HG03097 (cell line): ENCODE measurements around the gene PRDM12.

Experiments
- ATAC-seq: cut with Tn5 transposase; IDR thresholded peaks from one replicate; pipeline ENCODE4 v1.9.1; 2021; ENCODE audit not compliant: unreplicated experiment, low FRiP score

Gene PRDM12

DNA sequence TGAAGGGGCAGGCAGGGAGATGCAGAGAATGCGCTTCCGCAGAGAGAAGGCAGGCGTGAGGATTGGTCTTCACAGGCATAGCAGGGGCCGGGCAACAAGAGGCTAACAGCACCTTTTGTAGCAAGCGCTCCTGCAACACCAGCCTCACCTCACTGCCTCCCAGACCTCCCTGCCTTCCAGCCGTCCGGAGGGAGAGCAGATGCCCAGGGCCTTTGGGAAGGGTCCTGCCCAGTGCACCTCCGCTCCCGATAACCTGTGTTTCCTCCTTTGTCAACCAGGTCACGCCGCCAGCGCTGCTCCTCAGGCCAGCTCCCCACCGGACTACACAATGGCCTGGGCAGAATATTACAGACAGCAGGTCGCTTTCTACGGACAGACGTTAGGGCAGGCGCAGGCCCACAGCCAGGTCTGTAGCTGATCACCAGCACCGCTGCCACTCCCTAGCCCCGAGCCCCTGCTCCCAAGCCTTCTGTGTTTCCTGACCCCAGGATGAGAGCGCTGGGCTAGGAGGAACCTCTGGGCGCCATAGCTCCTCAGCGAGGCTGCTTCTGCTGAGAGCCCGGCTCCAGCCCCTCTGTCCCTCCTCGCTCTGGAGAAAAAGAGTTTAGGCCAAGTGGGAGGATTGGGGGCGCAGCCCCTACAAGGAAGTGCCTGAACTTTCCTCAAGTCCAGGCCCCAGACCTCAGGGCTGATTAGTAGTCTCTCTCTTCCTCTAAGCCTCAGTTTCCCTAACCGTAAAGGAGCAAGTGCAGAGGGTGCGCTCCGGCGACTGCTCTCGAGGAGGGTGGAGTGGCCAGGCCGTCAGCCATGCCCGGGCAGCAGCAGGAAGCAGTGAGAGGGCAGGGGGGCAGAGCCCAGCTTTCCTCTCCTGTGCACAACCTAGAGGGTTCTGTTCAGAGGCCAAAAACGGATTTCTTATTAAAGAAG is 28.4 kb upstream of the PRDM12 start:
- ATAC-seq: no peak

DNA sequence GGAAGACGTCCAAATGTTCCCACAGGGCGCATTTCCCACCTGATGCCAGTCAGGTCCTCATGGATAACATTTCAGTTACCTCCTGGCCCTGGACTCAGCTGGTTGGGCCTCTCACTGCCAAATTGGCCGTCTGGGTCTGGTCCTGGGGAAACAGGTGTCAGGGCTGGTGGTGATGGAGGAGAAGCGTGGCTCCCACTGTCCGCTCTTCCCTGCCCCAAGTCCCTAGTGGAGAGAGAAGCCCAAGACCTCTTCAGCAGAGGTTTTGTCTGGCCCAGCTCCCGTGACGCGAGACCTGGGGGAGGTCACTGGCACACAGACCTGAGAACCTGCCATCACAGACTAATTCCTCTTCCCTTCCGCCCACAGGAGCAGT is 27.8 kb upstream of the PRDM12 start:
- no peak for ATAC-seq

DNA sequence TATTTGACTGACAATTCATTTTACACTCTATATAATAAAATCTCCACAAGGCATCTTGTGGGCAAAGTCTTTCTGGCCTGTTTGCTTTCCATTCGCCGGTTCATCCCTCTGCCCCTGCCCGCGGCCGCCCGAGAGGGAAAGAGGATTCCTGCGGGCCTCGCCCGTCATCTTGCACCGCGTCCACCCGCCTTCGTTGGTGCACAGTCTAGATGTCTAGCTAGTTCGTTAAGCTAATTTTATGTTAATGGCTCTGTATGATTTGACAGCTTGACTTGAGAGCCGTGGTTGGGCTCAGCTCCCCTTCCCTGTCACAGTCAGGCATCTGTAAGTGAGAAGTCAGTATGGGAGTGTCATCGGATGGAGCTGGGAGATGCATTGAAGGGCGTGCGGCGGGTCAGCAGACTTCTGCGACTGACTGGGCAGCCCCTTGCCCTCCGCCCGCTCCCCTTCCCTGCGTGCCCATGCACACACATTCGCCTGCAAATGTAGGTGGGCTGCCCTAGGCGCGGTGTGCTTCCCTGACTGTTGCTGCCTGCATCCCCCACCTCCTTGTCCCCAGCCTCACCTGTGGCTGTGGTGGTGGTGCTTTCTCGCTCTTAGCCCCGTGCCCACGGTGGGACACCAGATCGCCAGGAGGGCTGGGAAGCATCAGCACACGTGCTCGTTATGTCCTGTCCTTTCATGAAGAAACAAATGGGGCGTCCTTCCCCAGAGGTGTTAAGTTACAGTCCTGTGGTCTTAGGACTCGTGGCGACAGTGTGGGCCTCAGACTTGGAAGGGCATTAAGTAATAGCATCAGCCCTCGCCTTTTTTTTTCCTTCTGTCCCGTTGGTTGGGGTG is 25.9 kb upstream of the PRDM12 start:
- no peak for ATAC-seq

DNA sequence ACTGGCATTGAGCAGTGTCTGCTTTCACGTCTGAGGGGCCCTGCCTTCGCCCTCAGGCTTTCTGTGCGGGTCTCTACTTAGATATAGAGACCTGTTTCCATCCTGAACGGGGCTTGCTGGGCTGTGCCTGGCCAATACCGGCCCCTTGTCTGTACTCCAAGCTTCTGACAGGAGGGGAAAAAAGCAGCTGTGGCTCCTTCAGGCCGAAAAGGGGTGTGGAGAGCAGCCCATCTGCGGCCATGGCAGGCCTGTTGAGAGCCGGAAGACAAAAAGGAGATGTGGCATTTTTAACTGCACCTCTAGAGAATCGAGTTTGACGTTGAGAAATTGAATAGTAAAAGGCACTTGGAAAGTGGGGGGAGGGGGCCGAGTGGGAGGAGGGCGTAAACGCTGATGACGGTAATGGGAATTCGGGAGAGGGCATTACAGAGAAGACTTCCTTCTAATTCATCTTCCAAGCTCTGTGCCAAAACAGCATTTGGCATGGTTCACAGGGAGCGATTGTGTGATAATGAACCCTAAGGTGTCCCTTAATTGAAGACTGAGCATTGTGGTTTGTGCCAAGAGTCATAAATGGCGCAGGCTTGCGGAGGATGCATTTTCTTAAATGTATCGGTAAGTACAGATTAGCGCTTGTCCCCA is 25.1 kb upstream of the PRDM12 start:
- no peak for ATAC-seq

DNA sequence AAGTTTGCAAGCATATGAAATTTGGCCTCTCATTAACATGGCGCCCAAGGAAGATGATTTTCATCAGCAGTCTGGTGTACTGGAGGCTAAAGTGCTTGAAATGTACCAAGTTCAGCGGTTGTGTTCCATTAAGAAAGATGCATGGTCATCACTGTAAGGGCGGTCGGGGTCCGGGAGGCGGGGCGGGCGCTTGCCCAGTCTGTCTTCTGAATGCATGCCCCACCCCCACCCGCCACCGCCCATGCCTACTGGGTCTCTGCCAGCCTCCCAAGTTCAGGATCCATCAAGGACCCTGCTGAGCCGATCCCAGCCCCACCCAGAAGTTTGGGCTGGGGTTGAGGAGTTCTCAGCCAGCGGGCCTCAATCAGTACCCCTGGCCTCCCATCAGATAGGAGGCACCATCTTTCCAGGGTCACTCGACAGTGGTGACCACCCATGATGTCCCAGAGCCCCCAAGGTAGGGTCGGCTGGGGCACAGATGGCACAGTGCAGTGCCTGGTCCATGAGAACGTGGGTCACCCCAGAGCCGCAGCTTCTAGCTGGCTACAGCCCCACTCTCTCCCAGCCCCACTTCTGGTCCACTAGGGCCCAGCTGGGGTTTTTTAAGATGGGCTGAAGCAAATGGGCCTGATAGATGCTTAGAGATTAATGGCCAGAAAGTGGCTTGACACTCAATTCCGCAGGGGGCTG is 24.4 kb upstream of the PRDM12 start:
- no peak for ATAC-seq

DNA sequence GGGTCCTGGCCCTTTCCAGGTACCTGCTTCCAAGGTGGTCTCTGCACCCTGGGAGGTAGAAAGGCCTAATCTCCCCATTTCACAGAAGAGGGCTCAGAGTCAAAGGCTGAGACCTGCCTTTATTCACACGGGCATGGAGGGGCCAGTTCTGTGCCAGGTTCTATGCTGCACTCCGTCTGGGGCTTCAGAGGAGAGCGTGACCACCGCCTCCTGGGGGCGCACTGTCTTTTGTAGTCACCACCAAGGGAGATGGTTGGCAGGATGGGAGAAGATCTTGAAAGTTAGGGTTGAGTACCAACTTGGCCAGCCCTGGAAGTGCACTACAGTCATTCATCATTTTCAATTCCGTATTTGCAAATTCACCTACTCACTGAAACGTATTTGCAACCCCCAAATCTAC is 23.7 kb upstream of the PRDM12 start:
- ATAC-seq: no peak

DNA sequence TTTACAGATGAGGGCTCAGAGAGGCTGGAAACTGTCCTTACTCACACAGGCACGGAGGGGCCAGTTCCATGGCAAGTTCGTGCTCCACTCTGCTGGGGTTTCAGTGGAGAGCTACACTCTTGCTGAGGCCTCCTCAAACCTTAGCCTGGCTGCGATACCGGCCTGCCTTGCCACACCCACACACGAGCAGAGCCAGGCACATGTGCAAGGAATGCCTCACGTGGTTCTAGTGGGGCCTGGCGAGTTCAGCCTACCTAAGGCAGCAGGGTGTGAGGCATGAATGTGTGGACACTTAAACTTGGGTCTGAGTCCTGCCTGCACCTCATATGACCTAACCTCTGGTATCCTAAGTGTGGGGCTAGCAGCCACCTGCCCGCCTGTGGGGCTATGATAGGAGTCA is 21.5 kb upstream of the PRDM12 start:
- ATAC-seq: no peak

DNA sequence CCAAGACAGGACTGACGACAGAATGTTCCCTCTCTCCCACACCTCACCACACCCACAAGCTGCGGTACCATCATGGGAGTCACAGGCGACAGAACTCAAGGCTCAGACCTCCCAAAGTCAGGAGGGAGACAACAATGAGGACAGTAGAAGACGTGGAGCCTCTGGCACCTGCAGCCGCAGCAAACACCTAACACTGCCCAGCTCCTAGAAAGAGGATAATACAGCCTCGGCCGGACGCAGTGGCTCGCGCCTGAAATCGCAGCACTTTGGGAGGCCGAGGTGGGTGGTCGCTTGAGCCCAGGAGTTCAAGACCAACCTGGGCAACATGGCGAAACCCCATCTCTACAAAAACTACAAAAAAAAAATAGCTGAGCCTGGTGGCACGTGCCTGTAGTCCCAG is 13.2 kb upstream of the PRDM12 start:
- no peak for ATAC-seq

DNA sequence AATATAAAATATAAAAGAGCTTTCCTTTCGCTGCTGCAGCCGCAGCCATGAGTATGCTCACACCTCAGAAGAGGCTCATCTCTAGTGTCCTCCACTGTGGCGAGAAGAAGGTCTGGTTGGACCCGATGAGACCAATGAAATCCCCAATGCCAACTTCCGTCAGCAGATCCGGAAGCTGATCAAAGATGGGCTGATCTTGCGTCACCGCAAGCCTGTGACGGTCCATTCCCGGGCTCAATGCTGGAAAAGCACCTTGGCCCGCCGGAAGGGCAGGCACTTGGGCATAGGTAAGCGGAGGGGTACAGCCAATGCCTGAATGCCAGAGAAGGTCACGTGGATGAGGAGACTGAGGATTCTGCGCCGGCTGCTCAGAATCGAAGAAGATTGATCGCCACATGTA is 12.6 kb upstream of the PRDM12 start:
- ATAC-seq: no peak

DNA sequence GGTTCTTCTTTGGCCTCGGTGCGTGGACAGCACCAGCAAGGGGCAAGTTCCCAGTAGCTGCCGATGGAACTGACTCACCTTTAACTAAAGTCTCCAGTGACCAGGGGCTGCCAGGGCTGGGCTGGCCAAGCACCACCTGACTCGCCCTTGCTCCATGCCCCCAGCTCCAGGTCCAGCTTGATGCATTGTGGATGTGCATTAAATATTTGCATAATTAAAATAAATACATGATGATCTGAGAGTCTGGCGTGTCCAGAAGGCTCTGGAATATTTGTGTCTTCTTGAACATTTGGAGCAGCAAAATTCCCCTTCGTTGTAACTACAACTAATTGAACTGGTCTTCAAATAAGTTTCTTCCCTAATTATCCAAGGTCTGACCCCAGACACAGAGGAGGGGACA is 9.5 kb upstream of the PRDM12 start:
- ATAC-seq: no peak

DNA sequence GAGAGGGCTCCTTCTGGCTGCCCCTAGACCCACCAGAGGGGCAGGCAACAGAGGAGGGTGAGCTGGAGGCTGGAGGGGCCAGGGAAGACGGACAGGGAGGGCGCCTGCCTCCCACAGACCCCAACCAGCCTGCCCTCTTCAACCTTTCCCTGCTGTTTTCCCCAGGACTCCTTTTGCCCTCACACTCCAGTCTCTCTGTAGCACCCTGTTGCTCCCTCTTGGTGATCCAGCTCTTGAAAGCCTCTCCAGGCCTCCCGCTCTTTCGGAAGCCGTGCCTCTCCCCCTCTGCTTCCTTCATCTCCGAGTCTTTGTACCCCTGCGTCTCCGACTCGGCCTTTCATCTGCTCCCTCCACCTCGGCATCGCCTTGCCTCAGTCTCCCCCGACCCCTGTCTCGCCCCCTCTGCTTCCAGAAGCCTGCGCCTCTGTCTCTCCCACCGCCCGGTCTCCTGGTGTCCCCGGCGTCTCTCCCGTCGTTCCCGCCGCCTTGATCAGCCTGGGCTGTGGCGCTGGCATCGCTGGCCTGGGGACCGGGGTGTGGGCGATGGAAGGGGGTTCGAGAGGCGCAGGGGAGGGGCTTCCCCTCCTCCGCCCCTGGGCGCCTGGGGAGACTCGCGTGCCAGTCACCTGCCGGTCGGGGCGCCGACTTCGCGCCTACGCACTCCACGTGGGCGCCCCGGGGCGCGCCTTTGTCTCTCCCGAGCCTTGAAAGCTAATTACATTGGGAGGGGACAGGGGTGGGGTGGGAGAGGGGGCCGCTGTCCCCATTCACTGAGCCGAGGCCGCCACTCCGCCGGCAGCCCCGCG is 5.3 kb upstream of the PRDM12 start:
- no peak for ATAC-seq

DNA sequence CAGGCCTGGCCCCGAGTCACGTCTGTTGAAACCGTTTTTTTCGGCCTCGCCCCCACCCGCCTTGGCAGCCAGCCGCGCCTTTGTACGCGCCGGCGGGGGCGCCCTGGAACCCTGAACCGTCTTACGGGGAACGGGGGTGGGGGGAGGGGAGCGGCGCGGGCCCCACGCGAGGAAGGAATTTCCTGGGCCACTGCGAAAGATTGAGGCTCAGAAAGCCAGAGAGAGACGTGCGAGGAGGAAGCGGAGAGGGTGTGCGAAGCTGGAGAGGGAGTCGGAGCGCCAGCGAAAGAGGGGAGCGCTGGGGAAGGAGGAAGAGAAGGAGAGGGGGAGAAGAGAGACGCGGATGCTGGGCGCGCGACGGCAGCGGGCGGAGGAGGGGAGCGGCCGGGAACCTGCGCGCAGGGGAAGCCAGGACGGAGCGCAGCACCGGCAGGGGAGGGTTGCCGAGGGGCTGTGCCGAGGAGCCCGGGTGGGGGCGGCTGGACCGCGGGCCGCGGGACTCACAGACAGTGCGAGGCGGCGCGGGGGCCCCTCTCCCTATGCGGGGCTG is 4.6 kb upstream of the PRDM12 start:
- ATAC-seq: no peak

DNA sequence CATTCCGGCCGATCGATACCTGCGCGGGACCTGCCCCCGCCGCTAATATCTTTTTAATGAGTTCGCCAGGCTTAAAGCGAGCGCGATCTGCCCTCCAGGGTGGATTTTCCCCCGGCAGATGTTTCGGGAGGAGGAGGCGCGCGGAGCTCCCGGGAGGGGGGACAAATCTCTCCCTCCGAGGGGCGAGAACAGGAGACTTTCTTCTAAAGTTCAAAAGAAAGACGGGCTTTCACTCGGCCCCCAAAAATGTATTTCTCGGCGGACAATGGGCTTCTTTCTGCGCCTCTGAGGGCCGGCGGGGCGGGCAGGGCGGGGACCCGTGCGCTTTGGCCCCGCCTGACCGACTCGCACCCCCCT is 4.1 kb upstream of the PRDM12 start:
- no peak for ATAC-seq

DNA sequence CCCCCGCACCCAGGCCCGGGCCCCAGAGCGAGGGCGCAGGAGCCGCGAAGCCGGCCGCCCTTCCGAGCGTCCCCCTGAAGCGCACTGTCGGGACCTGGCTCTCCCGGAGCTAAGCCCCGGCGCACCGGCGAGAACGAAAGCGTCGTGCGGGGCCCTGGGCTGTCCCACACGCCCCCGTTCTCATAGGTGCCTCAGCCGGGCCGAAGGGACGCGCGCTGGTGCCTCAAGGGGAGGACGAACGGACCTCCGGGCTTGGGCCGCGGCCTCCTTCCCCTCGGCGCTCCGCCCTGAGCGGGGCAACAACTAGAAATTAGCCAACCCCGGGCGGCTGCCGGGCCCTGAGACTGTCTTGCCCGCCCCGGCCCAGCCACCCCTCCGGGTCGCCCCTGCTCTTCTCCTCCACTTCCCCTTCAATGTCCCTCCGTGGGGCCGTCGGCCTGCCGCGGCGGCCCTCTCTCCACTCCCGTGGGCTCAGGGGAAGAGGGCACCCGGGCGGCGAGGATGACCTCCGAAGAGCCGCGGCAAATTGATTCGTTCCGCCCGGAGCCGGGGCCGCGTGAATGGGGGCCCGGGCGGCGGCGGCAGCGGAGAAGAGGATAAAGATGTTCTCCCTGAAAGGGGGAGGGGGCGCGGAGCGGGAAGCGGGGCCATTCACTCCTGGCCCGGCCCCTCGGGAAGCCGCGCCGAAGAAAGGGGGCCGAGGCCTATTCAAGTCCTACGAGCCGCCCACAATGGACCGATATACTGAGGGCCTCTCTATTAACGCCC is 3.5 kb upstream of the PRDM12 start:
- no peak for ATAC-seq

DNA sequence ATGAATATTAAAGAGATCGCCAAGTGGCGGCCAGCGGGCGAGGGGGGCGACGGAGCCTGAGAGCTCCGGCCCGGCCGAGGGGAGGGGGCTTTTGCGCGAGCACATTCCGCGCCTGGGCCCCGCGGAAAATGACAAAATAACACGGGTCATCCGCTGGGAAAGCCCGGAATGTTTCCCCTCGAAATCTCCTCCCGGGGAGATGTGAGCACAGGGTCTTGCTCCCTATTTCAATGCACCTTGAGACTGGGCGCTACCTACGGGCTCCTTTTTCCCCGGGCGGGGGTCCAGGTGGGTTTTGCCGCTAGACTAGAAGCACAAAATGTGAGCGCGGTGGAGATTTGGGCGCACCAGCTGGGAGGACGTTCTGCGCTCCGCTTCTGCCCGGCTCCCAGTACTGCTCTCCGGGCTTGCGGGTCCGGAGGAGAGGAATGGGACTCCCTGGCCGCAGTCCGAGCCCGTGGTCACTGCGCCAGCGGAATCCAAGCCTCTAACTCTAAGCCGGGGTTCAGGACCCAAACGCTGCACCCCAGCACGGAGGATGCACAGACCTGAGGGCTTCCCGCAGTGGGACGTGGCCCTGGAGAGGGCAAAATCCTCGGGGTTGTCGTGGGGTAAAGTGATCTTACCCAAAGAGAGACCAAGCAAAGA is 2.8 kb upstream of the PRDM12 start:
- no peak for ATAC-seq

DNA sequence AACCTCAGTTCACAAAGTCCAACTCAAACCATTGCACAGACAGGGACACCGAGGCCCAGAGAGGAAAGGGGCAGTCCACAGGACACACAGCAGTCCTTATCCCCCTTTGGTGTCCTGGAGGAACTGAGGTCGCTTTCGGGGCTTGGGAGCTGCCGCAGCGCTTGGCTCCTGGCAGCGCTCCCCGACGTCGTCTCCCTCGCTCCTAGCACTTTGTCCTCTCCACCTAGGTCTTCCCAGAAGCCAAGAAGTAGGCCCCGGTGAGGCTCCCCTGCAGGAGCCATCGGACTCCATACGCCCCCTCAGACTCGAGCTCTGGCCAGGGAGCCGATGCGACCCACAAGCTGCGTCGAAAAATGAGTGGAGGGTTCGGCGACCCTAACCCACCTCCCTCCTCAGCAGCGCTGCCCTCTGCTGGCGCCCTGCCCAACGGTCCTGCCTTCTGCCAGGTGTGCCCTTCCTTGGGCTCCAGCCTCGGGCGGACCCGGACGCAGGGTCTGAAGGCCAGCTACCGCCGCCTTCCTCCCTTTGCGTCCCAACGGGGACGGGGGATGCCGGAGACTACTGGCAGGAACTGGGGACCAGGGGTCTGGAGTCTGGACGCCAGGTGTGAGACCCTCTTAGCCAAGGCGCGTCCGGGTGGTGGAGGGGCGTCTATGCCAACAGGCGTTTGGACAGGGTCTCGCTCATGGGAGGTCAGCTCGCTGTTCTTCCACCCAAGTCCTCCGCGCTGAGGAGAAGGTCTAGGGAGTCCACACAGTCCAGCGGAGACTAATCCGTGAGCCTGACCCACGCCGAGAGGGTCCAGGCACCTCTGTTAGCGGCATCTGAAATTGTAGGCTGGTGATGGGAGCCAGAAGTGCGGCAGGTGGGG is 2.1 kb upstream of the PRDM12 start:
- ATAC-seq: no peak

DNA sequence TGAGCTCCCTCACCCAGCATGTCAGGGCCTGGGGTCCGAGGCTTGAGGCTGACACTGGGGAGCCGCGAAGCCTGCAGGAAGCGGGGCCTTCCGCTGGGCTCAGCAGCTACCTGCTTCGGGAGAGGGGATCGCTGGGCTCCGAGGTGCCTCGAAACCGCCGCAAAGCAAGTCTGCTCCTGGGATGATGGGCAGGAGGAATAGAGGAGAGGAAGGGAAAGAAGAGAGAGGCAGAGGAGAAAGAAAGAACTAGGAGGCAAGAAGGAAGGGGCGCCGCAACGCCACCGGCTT is 1.5 kb upstream of the PRDM12 start:
- no peak for ATAC-seq
